Neuronal stem cell (in vitro differentiated cells): Measurements from ENCODE around the gene ZFHX3.
"Not testable (repeated sequence)": the region's sequence is repeated elsewhere in the genome, so short reads cannot be mapped to it uniquely, and the experiment has no call there.

ENCODE experiments used
- DNase-seq: peaks from one replicate; pipeline ENCODE4 v3.0.0-alpha.2; 2013; ENCODE audit warnings: low spot score
- H2AFZ ChIP-seq: one replicate; pipeline ENCODE4 v1.6.1; 2013; ENCODE audit warnings: mild to moderate bottlenecking, low read length, inconsistent platforms
- H2AK5ac ChIP-seq: 2 replicates; pipeline ENCODE4 v1.6.1; 2013; ENCODE audit warnings: low read depth, mild to moderate bottlenecking, inconsistent platforms, low read length, moderate library complexity, mixed read lengths
- H2BK120ac ChIP-seq: 2 replicates; pipeline ENCODE4 v1.6.1; 2013; ENCODE audit warnings: low read depth, mild to moderate bottlenecking, inconsistent platforms, low read length, moderate library complexity, mixed read lengths
- H2BK12ac ChIP-seq: one replicate; pipeline ENCODE4 v1.6.1; 2013; ENCODE audit warnings: low read length, inconsistent platforms
- H2BK15ac ChIP-seq: 2 replicates; pipeline ENCODE4 v1.6.1; 2013; ENCODE audit warnings: mild to moderate bottlenecking, low read length, inconsistent platforms, mixed read lengths
- H2BK5ac ChIP-seq: one replicate; pipeline ENCODE4 v1.6.1; 2013; ENCODE audit warnings: inconsistent platforms, mild to moderate bottlenecking, low read length, moderate library complexity
- H3K14ac ChIP-seq: one replicate; pipeline ENCODE4 v1.6.1; 2013; ENCODE audit warnings: low read length, inconsistent platforms
- H3K18ac ChIP-seq: 2 replicates; pipeline ENCODE4 v1.6.1; 2013; ENCODE audit warnings: low read length, inconsistent platforms
- H3K23ac ChIP-seq: 2 replicates; pipeline ENCODE4 v1.6.1; 2013; ENCODE audit warnings: low read depth, mild to moderate bottlenecking, mixed read lengths, low read length, inconsistent platforms; ENCODE audit not compliant: poor library complexity
- H3K27ac ChIP-seq: replicated peaks from 3 replicates; pipeline ENCODE4 v1.5.1; 2013; ENCODE audit warnings: low read length, inconsistent platforms
- H3K27me3 ChIP-seq, 3 experiments: 2 replicates each; pipeline ENCODE4 v1.6.1; 2013; ENCODE audit warnings: low read length in 3 of 3, mild to moderate bottlenecking in 2 of 3, inconsistent platforms in 1 of 3, low read depth in 1 of 3, mixed read lengths in 1 of 3, moderate library complexity in 1 of 3; ENCODE audit not compliant: control insufficient read depth in 3 of 3, insufficient read depth in 3 of 3
- H3K36me3 ChIP-seq, 2 donors: replicated peaks in 1 of 2; 2 replicates each; pipeline ENCODE4 v1.6.1; 2013; ENCODE audit warnings: low read length in 2 of 2; ENCODE audit not compliant: control insufficient read depth in 2 of 2, insufficient read depth in 2 of 2
- H3K4ac ChIP-seq: 2 replicates; pipeline ENCODE4 v1.6.1; 2013; ENCODE audit warnings: inconsistent platforms, mild to moderate bottlenecking, low read length, moderate library complexity
- H3K4me1 ChIP-seq, 2 donors: 1 replicate in 1 of 2; 2 replicates in 1 of 2; pipeline ENCODE4 v1.6.1; 2013; ENCODE audit warnings: low read length in 2 of 2, low read depth in 1 of 2; ENCODE audit not compliant: control insufficient read depth in 2 of 2, insufficient read depth in 1 of 2
- H3K4me2 ChIP-seq: one replicate; pipeline ENCODE4 v1.6.1; 2013; ENCODE audit warnings: mild to moderate bottlenecking, low read length, inconsistent platforms; ENCODE audit not compliant: insufficient read depth, poor library complexity, severe bottlenecking
- H3K4me3 ChIP-seq, 2 donors: 2 replicates each; pipeline ENCODE4 v1.5.1; 2013; ENCODE audit warnings: low read length in 2 of 2, mild to moderate bottlenecking in 2 of 2, inconsistent platforms in 1 of 2, moderate library complexity in 1 of 2
- H3K79me1 ChIP-seq: one replicate; pipeline ENCODE4 v1.6.1; 2013; ENCODE audit warnings: low read depth, mild to moderate bottlenecking, inconsistent platforms, low read length, moderate library complexity
- H3K9ac ChIP-seq: one replicate; pipeline ENCODE4 v1.6.1; 2013; ENCODE audit warnings: mild to moderate bottlenecking, low read depth, low read length, inconsistent platforms; ENCODE audit not compliant: poor library complexity
- H3K9me3 ChIP-seq, 2 donors: replicated peaks in 1 of 2; 2 replicates each; pipeline versions ENCODE3 to v1.6.1; 2013; ENCODE audit warnings: low read length in 2 of 2, mild to moderate bottlenecking in 2 of 2, inconsistent platforms in 1 of 2, low read depth in 1 of 2, mixed read lengths in 1 of 2, moderate library complexity in 1 of 2; ENCODE audit not compliant: control insufficient read depth in 2 of 2, insufficient read depth in 1 of 2
- H4K8ac ChIP-seq: one replicate; pipeline ENCODE4 v1.6.1; 2013; ENCODE audit warnings: low read depth, mild to moderate bottlenecking, inconsistent platforms, low read length, moderate library complexity
- H4K91ac ChIP-seq: one replicate; pipeline ENCODE4 v1.6.1; 2013; ENCODE audit warnings: low read length, low read depth, mild to moderate bottlenecking, inconsistent platforms; ENCODE audit not compliant: poor library complexity
- WGBS, 2 donors: extraction: QIAGEN DNeasy Blood & Tissue Kit; methylation state at CpG; one replicate each; pipeline ENCODE4 v1.1.7; 2013; ENCODE audit warnings: missing lambda C conversion rate in 2 of 2, mixed read lengths in 1 of 2; ENCODE audit not compliant: insufficient read length in 2 of 2, insufficient replicate concordance in 1 of 2; ENCODE audit errors: extremely low coverage in 2 of 2; 5-methylcytosine and 5-hydroxymethylcytosine counted together

Gene ZFHX3

GRCh38 chr16:72989203-72989578 is 58.7 kb downstream of the ZFHX3 start:
- H3K4me1 ChIP-seq = peaks cover 34 to 37% of the 10 kb centered on the region in 2 donors
- H2BK5ac ChIP-seq, H2BK12ac ChIP-seq, H3K9me3 ChIP-seq, H3K4me2 ChIP-seq, H2BK15ac ChIP-seq, H2AFZ ChIP-seq, H2AK5ac ChIP-seq, H3K27me3 ChIP-seq, H3K18ac ChIP-seq, H2BK120ac ChIP-seq, H3K4me3 ChIP-seq, H4K91ac ChIP-seq, H4K8ac ChIP-seq, H3K4ac ChIP-seq, H3K14ac ChIP-seq, DNase-seq, H3K9ac ChIP-seq, H3K23ac ChIP-seq, H3K79me1 ChIP-seq, H3K27ac ChIP-seq: not testable (repeated sequence)
- peaks cover 0 to 10% of the 10 kb centered on the region in 2 donors for H3K36me3 ChIP-seq
- no CpG with 5 or more reads among the region's 7 CpGs for whole genome bisulfite sequencing, 2 donors

GRCh38 chr16:72988569-72988968 is 59.4 kb downstream of the ZFHX3 start:
- Histone ChIP-seq H3K9me3 (no peaks in the 10 kb centered on the region), H2BK12ac (no peak overlapping the region), H3K18ac (no peak overlapping the region), H2AK5ac (no peak overlapping the region), H2BK5ac (no peak overlapping the region), H3K27me3 (no peaks in the 10 kb centered on the region), H3K27ac (no peak overlapping the region), H3K4me3 (no peak overlapping the region), H2BK120ac (no peak overlapping the region), H3K9ac (no peak overlapping the region), H3K4me1 (peaks cover 33 to 36% of the 10 kb centered on the region in 2 donors), H3K79me1 (peaks cover 3% of the 10 kb centered on the region), H3K4me2 (no peak overlapping the region), H4K8ac (no peak overlapping the region), H2AFZ (no peak overlapping the region), H3K23ac (no peak overlapping the region), H2BK15ac (no peak overlapping the region), H4K91ac (no peak overlapping the region), H3K4ac (no peak overlapping the region), H3K36me3 (peaks cover 0 to 10% of the 10 kb centered on the region in 2 donors), H3K14ac (no peak overlapping the region)
- no peak for DNase-seq
- WGBS, 2 donors = no CpG with 5 or more reads among the region's 1 CpG

GRCh38 chr16:72987480-72987901 is 60.4 kb downstream of the ZFHX3 start:
- H2BK120ac ChIP-seq = no peak overlapping the region
- H3K14ac ChIP-seq = no peak overlapping the region
- H3K4me2 ChIP-seq = no peak overlapping the region
- no peak overlapping the region for H3K23ac ChIP-seq
- DNase-seq = no peak
- H3K27me3 ChIP-seq = no peaks in the 10 kb centered on the region
- H3K9me3 ChIP-seq = no peaks in the 10 kb centered on the region
- no peak overlapping the region for H2BK5ac ChIP-seq
- H3K27ac ChIP-seq = no peak overlapping the region
- H2BK15ac ChIP-seq = no peak overlapping the region
- H3K4me1 ChIP-seq = peaks cover 26 to 27% of the 10 kb centered on the region in 2 donors
- no peak overlapping the region for H3K18ac ChIP-seq
- WGBS, 2 donors = no CpG with 5 or more reads among the region's 3 CpGs
- H3K79me1 ChIP-seq = peaks cover 3% of the 10 kb centered on the region
- no peak overlapping the region for H4K91ac ChIP-seq
- H4K8ac ChIP-seq = no peak overlapping the region
- no peak overlapping the region for H3K4ac ChIP-seq
- no peak overlapping the region for H3K9ac ChIP-seq
- no peak overlapping the region for H2AK5ac ChIP-seq
- no peak overlapping the region for H2BK12ac ChIP-seq
- H3K4me3 ChIP-seq = no peak overlapping the region
- H2AFZ ChIP-seq = no peak overlapping the region
- H3K36me3 ChIP-seq = peaks cover 0 to 15% of the 10 kb centered on the region in 2 donors

- no peak overlapping the region for H3K4ac ChIP-seq
- no peak overlapping the region for H3K4me3 ChIP-seq
- no peak overlapping the region for H2BK120ac ChIP-seq
- H4K91ac ChIP-seq = no peak overlapping the region
- H3K79me1 ChIP-seq = peaks cover 3% of the 10 kb centered on the region
- no peak overlapping the region for H2BK12ac ChIP-seq
- H2BK5ac ChIP-seq = no peak overlapping the region
- no peak overlapping the region for H2AFZ ChIP-seq
- H3K4me2 ChIP-seq = no peak overlapping the region
- no peak overlapping the region for H3K18ac ChIP-seq
- no peak overlapping the region for H3K9ac ChIP-seq
- no peaks in the 10 kb centered on the region for H3K9me3 ChIP-seq
- H2AK5ac ChIP-seq = no peak overlapping the region
- no peak overlapping the region for H3K27ac ChIP-seq
- no peak for DNase-seq
- no peak overlapping the region for H3K23ac ChIP-seq
- no CpG with 5 or more reads among the region's 7 CpGs for whole genome bisulfite sequencing, 2 donors
- peaks cover 0 to 15% of the 10 kb centered on the region in 2 donors for H3K36me3 ChIP-seq
- no peaks in the 10 kb centered on the region for H3K27me3 ChIP-seq
- peaks cover 16 to 18% of the 10 kb centered on the region in 2 donors for H3K4me1 ChIP-seq
- H3K14ac ChIP-seq = no peak overlapping the region
- no peak overlapping the region for H2BK15ac ChIP-seq
- H4K8ac ChIP-seq = no peak overlapping the region
Measured at GRCh38 chr16:72985995-72986394, 61.9 kb downstream of the ZFHX3 start.
